Ishikawa (cell line): ENCODE results near the gene SUSD6.

Experiments
- CEBPB ChIP-seq: IDR thresholded peaks from 2 replicates; pipeline ENCODE4 v1.6.1; 2012
- EP300 ChIP-seq: IDR thresholded peaks from 2 replicates; pipeline ENCODE4 v1.6.1; 2012; ENCODE audit warnings: borderline replicate concordance
- NFIC ChIP-seq: IDR thresholded peaks from 2 replicates; pipeline ENCODE4 v1.6.1; 2012
- RAD21 ChIP-seq: IDR thresholded peaks from 2 replicates; pipeline ENCODE4 v1.6.1; 2012; ENCODE audit warnings: low read depth
- REST ChIP-seq: IDR thresholded peaks from 2 replicates; pipeline ENCODE4 v1.6.1; 2012; ENCODE audit warnings: low read depth, mild to moderate bottlenecking
- TAF1 ChIP-seq: IDR thresholded peaks from 2 replicates; pipeline ENCODE4 v1.6.1; 2012; ENCODE audit warnings: low read depth, mild to moderate bottlenecking
- TEAD4 ChIP-seq: IDR thresholded peaks from 2 replicates; pipeline ENCODE4 v1.6.1; 2012

GRCh38 chr14:69682621-69683263 lies 71.3 kb downstream of the SUSD6 start:
- no peak for TF ChIP-seq NFIC
- no peak for TF ChIP-seq REST
- TF ChIP-seq EP300: no peak
- no peak for TF ChIP-seq RAD21
- no peak for TF ChIP-seq TEAD4
- no peak for TF ChIP-seq TAF1
- no peak for TF ChIP-seq CEBPB
